HepG2 (cell line): ENCODE measurements around the gene GABRG3.

Experiments used
- TP53 ChIP-seq: sonication (generic); formaldehyde crosslinking; conservative IDR thresholded peaks from 2 replicates; pipeline ENCODE4 v1.4.0; 2020; ENCODE audit warnings: missing genetic modification reagents
- TF ChIP-seq, protein P1 (sequence below): sonication (generic); formaldehyde crosslinking; IDR thresholded peaks from 2 replicates; pipeline ENCODE4 v1.5.0; 2020; ENCODE audit warnings: mild to moderate bottlenecking, missing genetic modification reagents, moderate library complexity

GRCh38 chr15:27541581-27541980 is 570.6 kb downstream of the GABRG3 start:
- TF ChIP-seq, protein P1, sequence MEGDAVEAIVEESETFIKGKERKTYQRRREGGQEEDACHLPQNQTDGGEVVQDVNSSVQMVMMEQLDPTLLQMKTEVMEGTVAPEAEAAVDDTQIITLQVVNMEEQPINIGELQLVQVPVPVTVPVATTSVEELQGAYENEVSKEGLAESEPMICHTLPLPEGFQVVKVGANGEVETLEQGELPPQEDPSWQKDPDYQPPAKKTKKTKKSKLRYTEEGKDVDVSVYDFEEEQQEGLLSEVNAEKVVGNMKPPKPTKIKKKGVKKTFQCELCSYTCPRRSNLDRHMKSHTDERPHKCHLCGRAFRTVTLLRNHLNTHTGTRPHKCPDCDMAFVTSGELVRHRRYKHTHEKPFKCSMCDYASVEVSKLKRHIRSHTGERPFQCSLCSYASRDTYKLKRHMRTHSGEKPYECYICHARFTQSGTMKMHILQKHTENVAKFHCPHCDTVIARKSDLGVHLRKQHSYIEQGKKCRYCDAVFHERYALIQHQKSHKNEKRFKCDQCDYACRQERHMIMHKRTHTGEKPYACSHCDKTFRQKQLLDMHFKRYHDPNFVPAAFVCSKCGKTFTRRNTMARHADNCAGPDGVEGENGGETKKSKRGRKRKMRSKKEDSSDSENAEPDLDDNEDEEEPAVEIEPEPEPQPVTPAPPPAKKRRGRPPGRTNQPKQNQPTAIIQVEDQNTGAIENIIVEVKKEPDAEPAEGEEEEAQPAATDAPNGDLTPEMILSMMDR: no peak
- no peak for TF ChIP-seq TP53 (CRISPR knock-in tag)
